ENCODE results near the gene ZDHHC14.
"Not testable (repeated sequence)": the region's sequence is repeated elsewhere in the genome, so short reads cannot be mapped to it uniquely, and the experiment has no call there.

ZDHHC14 gene

DNA sequence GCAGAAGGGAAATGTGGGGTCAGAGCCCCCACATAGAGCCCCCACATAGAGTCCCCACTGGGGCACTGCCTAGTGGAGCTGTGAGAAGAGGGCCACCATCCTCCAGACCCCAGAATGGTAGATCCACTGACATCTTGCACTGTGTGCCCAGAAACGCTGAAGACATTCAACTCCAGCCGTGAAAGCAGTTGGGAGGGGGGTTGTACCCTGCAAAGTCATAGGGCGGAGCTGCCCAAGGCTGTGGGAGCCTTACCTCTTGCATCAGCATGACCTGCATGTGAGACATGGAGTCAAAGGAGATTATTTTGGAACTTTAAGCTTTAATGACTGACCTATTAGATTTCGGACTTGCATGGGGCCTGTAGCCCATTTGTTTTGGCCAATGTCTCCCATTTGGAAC, 209.7 kb downstream of the ZDHHC14 start:
- not testable (repeated sequence) for ATAC-seq

DNA sequence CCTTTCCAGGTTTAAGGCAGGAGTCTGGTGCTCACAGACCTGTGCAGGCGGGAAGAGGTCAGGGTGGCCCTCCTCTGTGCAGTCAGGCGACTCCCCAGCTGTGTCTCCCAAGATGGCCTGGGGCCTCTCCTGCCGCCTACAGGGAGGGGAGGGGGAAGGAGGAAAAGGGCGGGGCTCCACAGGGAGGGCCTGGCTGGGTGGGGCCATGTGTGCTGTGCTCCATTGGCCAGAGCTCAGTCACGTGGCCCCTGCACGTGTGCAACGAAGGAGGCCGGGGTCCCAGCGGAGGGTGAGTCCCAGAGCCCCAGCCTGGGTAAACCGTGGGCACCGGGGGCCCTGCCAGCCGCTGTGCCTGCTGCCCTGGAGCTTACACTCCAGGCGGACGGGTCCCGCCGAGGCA, 211.6 kb downstream of the ZDHHC14 start:
- TF ChIP-seq ZFP30 (CRISPR knock-in tag; IDR thresholded peaks at IDR 0.05) (no peak), BACH2 (CRISPR knock-in tag; IDR thresholded peaks at IDR 0.05; ENCODE audit: borderline replicate concordance) (no peak), TCF4 (CRISPR knock-in tag; IDR thresholded peaks at IDR 0.05; ENCODE audit: borderline replicate concordance) (no peak), OSR1 (CRISPR knock-in tag; IDR thresholded peaks at IDR 0.05) (no peak), ARNTL (CRISPR knock-in tag; IDR thresholded peaks at IDR 0.05; ENCODE audit: borderline replicate concordance, low read depth) (no peak), PPARA (CRISPR knock-in tag; IDR thresholded peaks at IDR 0.05; ENCODE audit: borderline replicate concordance) (no peak), ZNF70 (CRISPR knock-in tag; IDR thresholded peaks at IDR 0.05) (no peak), ISL1 (CRISPR knock-in tag; IDR thresholded peaks at IDR 0.05) (no peak), CSDC2 (CRISPR knock-in tag; IDR thresholded peaks at IDR 0.05) (no peak), ZFP3 (CRISPR knock-in tag; IDR thresholded peaks at IDR 0.05) (no peak), GLIS3 (CRISPR knock-in tag; IDR thresholded peaks at IDR 0.05) (no peak), RARB (CRISPR knock-in tag; IDR thresholded peaks at IDR 0.05) (no peak)
- TF ChIP-seq, protein P1, sequence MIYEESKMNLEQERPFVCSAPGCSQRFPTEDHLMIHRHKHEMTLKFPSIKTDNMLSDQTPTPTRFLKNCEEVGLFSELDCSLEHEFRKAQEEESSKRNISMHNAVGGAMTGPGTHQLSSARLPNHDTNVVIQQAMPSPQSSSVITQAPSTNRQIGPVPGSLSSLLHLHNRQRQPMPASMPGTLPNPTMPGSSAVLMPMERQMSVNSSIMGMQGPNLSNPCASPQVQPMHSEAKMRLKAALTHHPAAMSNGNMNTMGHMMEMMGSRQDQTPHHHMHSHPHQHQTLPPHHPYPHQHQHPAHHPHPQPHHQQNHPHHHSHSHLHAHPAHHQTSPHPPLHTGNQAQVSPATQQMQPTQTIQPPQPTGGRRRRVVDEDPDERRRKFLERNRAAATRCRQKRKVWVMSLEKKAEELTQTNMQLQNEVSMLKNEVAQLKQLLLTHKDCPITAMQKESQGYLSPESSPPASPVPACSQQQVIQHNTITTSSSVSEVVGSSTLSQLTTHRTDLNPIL (CRISPR knock-in tag; IDR thresholded peaks at IDR 0.05; ENCODE audit: low read depth): no peak
- TF ChIP-seq, protein P2, sequence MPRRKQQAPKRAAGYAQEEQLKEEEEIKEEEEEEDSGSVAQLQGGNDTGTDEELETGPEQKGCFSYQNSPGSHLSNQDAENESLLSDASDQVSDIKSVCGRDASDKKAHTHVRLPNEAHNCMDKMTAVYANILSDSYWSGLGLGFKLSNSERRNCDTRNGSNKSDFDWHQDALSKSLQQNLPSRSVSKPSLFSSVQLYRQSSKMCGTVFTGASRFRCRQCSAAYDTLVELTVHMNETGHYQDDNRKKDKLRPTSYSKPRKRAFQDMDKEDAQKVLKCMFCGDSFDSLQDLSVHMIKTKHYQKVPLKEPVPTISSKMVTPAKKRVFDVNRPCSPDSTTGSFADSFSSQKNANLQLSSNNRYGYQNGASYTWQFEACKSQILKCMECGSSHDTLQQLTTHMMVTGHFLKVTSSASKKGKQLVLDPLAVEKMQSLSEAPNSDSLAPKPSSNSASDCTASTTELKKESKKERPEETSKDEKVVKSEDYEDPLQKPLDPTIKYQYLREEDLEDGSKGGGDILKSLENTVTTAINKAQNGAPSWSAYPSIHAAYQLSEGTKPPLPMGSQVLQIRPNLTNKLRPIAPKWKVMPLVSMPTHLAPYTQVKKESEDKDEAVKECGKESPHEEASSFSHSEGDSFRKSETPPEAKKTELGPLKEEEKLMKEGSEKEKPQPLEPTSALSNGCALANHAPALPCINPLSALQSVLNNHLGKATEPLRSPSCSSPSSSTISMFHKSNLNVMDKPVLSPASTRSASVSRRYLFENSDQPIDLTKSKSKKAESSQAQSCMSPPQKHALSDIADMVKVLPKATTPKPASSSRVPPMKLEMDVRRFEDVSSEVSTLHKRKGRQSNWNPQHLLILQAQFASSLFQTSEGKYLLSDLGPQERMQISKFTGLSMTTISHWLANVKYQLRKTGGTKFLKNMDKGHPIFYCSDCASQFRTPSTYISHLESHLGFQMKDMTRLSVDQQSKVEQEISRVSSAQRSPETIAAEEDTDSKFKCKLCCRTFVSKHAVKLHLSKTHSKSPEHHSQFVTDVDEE (CRISPR knock-in tag; IDR thresholded peaks at IDR 0.05): no peak
- ATAC-seq: no peak

DNA sequence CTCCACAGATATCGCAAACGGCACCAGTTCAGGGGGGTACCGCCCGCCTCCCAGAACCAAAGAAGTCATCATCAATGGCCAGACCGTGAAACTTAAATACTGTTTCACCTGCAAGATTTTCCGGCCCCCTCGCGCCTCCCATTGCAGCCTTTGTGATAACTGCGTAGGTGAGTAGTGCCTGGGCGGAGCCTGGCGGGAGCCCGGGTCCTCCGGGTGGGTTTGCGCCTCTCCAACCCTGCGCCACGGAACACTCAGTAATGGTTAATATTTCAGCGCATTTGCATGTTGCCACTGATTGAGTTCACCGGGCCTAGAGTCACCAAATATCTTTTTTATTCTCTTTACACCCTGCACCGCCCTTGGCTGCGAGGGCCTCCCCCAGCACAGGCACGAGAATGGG, 212.0 kb downstream of the ZDHHC14 start:
- no peak for ATAC-seq
- TF ChIP-seq CSDC2 (CRISPR knock-in tag; IDR thresholded peaks at IDR 0.05) (no peak), SNAI2 (CRISPR knock-in tag; IDR thresholded peaks at IDR 0.05) (no peak), RARB (CRISPR knock-in tag; IDR thresholded peaks at IDR 0.05) (no peak), BACH2 (CRISPR knock-in tag; IDR thresholded peaks at IDR 0.05; ENCODE audit: borderline replicate concordance) (no peak), ZC3H10 (CRISPR knock-in tag; IDR thresholded peaks at IDR 0.05) (no peak), TOX (CRISPR knock-in tag; IDR thresholded peaks at IDR 0.05; ENCODE audit: borderline replicate concordance) (no peak), OSR1 (CRISPR knock-in tag; IDR thresholded peaks at IDR 0.05) (no peak), ESRRG (CRISPR knock-in tag; IDR thresholded peaks at IDR 0.05) (no peak)
- TF ChIP-seq, protein P1 (CRISPR knock-in tag; IDR thresholded peaks at IDR 0.05; ENCODE audit: low read depth): no peak
- TF ChIP-seq, protein P3, sequence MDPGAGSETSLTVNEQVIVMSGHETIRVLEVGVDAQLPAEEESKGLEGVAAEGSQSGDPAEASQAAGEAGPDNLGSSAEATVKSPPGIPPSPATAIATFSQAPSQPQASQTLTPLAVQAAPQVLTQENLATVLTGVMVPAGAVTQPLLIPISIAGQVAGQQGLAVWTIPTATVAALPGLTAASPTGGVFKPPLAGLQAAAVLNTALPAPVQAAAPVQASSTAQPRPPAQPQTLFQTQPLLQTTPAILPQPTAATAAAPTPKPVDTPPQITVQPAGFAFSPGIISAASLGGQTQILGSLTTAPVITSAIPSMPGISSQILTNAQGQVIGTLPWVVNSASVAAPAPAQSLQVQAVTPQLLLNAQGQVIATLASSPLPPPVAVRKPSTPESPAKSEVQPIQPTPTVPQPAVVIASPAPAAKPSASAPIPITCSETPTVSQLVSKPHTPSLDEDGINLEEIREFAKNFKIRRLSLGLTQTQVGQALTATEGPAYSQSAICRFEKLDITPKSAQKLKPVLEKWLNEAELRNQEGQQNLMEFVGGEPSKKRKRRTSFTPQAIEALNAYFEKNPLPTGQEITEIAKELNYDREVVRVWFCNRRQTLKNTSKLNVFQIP (CRISPR knock-in tag; IDR thresholded peaks at IDR 0.05; ENCODE audit: borderline replicate concordance, low read depth): no peak

DNA sequence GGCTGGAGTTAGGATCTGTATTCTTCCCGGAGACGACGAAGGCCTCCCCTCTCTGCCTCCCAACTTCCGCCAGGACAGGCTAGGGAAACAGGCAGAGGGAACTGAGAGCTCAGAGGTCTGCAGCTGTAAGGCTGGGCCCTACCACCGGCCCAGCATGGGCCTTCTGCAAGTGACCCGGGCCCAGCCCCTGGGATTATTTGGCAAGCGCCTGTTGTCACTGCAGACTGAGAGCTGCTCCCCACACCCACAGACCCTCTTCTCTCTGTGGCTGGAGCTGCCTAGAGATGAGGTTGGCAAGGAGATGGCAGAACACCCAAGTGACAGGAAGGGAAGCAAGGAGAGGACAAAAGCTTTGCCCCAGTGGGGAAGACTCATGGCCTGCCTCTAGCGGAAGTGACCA, 212.6 kb downstream of the ZDHHC14 start:
- TF ChIP-seq SNAI2 (CRISPR knock-in tag; IDR thresholded peaks at IDR 0.05) (no peak), ZC3H10 (CRISPR knock-in tag; IDR thresholded peaks at IDR 0.05) (no peak), OSR1 (CRISPR knock-in tag; IDR thresholded peaks at IDR 0.05) (no peak), BACH2 (CRISPR knock-in tag; IDR thresholded peaks at IDR 0.05; ENCODE audit: borderline replicate concordance) (no peak), CSDC2 (CRISPR knock-in tag; IDR thresholded peaks at IDR 0.05) (no peak), ZNF565 (CRISPR knock-in tag; conservative IDR thresholded peaks at IDR 0.05; ENCODE audit: low read depth) (no peak), TOX (CRISPR knock-in tag; IDR thresholded peaks at IDR 0.05; ENCODE audit: borderline replicate concordance) (no peak), ZNF8 (CRISPR knock-in tag; IDR thresholded peaks at IDR 0.05) (no peak)
- TF ChIP-seq, protein P2 (CRISPR knock-in tag; IDR thresholded peaks at IDR 0.05): no peak
- TF ChIP-seq, protein P4, sequence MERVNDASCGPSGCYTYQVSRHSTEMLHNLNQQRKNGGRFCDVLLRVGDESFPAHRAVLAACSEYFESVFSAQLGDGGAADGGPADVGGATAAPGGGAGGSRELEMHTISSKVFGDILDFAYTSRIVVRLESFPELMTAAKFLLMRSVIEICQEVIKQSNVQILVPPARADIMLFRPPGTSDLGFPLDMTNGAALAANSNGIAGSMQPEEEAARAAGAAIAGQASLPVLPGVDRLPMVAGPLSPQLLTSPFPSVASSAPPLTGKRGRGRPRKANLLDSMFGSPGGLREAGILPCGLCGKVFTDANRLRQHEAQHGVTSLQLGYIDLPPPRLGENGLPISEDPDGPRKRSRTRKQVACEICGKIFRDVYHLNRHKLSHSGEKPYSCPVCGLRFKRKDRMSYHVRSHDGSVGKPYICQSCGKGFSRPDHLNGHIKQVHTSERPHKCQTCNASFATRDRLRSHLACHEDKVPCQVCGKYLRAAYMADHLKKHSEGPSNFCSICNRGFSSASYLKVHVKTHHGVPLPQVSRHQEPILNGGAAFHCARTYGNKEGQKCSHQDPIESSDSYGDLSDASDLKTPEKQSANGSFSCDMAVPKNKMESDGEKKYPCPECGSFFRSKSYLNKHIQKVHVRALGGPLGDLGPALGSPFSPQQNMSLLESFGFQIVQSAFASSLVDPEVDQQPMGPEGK (CRISPR knock-in tag; IDR thresholded peaks at IDR 0.05; ENCODE audit: borderline replicate concordance): no peak
- no peak for ATAC-seq

Measured in SK-N-SH treated with all-trans-retinoic acid at 6 μM for 48 hours (cell line).